Measurements from ENCODE around the gene IL17RE.
"Not testable (repeated sequence)": the region's sequence is repeated elsewhere in the genome, so short reads cannot be mapped to it uniquely, and the experiment has no call there.

The IL17RE gene

GRCh38 chr3:9928158-9928557, 25.5 kb downstream of the IL17RE start:
- no peak for TF ChIP-seq ZNF274 (IDR thresholded peaks at IDR 0.05; ENCODE audit: low read depth, low read length)
- H3K4me3 ChIP-seq (ENCODE audit: low read length): no peak overlapping the region

- no peak for TF ChIP-seq ZNF274 (IDR thresholded peaks at IDR 0.05; ENCODE audit: low read depth, low read length)
- H3K4me3 ChIP-seq (ENCODE audit: low read length): no peak overlapping the region
These were observed 28.3 kb downstream of the IL17RE start for GRCh38 chr3:9930804-9931418.

DNA sequence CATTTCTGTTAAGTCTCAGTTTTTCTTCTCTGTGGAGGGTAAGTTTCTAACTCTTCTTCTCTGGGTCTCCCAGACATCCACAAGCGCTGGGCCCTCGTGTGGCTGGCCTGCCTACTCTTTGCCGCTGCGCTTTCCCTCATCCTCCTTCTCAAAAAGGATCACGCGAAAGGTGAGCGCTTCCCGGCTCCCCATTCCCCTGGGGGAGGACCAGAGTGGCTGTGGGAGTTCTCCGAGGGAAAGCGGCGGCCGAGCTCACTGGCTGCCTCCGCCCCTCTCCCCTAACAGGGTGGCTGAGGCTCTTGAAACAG, 29.8 kb downstream of the IL17RE start:
- H3K4me3 ChIP-seq (ENCODE audit: low read length): peak overlapping the region; percentile 69; the same call in 1 of the 2 replicates
- no peak for TF ChIP-seq ZNF274 (IDR thresholded peaks at IDR 0.05; ENCODE audit: low read depth, low read length)

- TF ChIP-seq ZNF274 (IDR thresholded peaks at IDR 0.05; ENCODE audit: low read depth, low read length): no peak
- peak overlapping the region; percentile 69 for H3K4me3 ChIP-seq (ENCODE audit: low read length)
These were observed 30.4 kb downstream of the IL17RE start for GRCh38 chr3:9932843-9933560.

DNA sequence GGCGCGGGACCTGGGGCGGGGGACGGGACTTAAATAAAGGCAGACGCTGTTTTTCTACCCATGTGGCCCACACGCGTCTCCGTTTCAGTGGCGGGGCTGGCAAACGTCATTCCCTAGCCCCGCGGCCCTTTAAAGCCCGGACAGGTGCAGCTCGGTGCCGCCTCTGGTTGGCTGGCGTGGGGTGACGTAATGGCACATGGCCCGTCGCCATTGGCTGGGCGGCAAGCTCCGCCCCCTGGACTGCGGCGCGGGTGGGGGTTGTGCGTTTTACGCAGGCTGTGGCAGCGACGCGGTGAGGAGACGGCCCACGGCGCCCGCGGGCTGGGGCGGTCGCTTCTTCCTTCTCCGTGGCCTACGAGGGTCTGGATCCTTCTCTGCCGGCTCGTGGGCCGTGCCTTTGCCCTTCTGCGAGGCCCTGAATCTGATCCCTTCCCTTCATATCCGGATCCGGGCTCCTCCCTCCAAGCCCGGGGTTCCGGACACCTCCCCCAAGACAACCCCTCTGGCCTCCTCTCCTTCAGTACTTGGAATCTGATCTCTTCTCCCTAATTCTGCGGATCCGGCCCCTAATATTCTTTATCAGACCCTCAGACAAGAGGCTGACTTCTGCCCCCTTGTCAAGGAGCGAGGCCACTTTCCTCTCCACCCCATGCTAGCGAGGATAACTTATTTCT, 31.1 kb downstream of the IL17RE start, which contains the start of gene CRELD1:
Gene CRELD1 (plus strand): TSS at position 274 of the 674 bp plus-strand sequence. CDS start 605 bp downstream, outside the sequence.
- no peak for TF ChIP-seq ZNF274 (IDR thresholded peaks at IDR 0.05; ENCODE audit: low read depth, low read length)
- H3K4me3 ChIP-seq (ENCODE audit: low read length): peak within 1 kb of the TSS; percentile 74

GRCh38 chr3:9934235-9934621, 31.6 kb downstream of the IL17RE start:
- no peak for TF ChIP-seq ZNF274 (IDR thresholded peaks at IDR 0.05; ENCODE audit: low read depth, low read length)
- peak overlapping the region; percentile 74 for H3K4me3 ChIP-seq (ENCODE audit: low read length)

DNA sequence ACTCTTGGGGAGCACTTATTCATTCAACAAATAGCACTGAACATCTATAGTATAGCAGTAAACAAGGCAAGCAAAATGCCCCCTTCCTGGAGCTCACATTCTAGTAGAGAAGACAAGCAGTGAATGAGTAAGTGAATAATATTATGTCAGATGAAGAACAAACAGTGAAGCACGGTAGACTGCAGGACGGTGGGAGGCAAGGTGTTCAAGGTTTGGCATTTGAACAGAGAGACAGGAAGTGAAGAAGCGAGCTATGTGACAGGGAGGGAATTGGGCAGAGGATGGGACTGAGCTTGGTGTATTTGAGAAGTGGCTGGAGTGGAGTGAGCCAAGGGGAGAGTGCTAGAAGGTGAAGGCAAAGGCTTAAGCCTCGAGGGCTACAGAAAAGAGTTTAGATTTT, 32.3 kb downstream of the IL17RE start:
- H3K4me3 ChIP-seq (ENCODE audit: low read length): peak overlapping the region; percentile 74; the same call in 1 of the 2 replicates
- no peak for TF ChIP-seq ZNF274 (IDR thresholded peaks at IDR 0.05; ENCODE audit: low read depth, low read length)

DNA sequence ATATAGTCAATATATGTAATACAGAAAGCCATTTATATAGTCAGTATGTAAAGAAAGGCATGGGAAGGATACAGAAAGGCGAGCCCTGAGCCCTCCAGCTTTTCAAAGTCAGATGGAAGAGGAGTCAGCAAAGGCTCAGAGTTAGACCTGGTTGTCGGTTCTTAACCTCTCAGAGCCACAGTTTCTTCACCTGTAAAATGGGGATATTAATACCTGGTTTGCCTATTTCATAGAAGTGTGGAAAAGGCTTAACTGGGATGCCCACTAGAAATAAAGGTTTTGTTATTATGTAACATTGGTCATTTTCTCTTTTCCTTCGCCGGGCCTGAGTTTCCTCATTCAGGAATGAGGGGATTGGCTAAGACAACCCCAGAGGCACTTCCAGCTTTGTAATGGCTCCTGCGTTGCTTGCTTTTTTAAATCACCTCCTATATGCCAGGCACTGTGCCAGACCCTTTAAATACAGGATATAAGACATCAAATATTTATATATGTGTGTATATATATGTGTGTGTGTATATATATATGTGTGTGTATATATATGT, 33.4 kb downstream of the IL17RE start:
- H3K4me3 ChIP-seq (ENCODE audit: low read length): no peak overlapping the region
- TF ChIP-seq ZNF274 (IDR thresholded peaks at IDR 0.05; ENCODE audit: low read depth, low read length): no peak

DNA sequence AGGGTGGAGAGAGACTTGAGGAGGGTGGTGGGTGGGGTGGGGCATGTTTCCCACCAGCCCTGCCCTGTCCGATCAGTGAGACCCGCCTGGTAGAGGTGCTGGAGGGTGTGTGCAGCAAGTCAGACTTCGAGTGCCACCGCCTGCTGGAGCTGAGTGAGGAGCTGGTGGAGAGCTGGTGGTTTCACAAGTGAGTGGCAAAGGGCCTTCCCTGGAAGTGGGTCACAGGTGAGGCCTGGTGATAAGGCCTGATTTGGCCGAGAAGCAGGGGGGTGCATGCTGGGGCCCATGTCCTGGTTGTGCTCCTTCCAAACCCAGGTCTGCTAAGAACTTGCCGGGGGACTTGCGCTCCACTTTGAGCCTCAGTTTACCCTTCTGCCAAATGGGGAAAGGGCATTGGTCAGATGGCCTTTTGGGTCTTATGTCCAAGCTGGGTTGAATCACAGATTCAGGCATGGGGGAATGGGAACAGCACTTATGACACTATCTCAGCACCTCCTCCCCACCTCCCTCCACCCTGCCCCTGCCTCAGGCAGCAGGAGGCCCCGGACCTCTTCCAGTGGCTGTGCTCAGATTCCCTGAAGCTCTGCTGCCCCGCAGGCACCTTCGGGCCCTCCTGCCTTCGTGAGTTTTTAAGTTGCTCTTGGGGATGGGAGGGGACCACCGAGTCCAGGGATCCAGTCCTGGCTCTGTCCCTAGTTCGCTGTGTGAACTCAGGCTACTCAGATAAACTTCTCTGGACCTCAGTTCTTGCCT, 35.0 kb downstream of the IL17RE start:
- H3K4me3 ChIP-seq (ENCODE audit: low read length): no peak overlapping the region
- no peak for TF ChIP-seq ZNF274 (IDR thresholded peaks at IDR 0.05; ENCODE audit: low read depth, low read length)

DNA sequence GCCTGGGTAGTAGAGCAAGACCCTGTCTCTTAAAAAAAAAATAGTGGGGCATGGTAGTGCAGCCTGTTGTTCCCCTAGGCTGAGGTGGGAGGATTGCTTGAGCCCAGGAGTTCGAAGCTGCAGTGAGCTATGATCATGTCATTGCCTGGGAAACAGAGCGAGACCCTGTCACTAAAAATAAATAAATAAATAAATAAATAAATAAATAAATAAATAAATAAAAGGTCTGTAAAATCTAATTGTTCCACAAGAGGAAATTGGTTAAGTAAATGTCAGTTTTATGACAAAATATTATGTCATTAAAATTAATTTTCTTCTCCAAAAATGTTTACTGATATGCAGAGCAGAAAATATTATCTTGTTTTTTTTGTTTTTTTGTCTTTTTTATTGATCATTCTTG, 36.3 kb downstream of the IL17RE start:
- no peak overlapping the region for H3K4me3 ChIP-seq (ENCODE audit: low read length)
- TF ChIP-seq ZNF274 (IDR thresholded peaks at IDR 0.05; ENCODE audit: low read depth, low read length): no peak

DNA sequence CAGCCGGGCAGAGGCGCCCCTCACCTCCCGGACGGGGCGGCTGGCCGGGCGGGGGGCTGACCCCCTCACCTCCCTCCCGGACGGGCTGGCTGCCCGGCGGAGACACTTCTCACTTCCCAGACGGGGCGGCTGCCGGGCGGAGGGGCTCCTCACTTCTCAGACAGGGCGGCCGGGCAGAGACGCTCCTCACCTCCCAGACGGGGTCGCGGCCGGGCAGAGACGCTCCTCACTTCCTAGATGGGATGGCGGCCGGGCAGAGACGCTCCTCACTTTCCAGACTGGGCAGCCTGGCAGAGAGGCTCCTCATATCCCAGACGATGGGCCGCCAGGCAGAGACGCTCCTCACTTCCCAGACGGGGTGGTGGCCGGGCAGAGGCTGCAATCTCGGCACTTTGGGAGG, 37.3 kb downstream of the IL17RE start:
- not testable (repeated sequence) for H3K4me3 ChIP-seq (ENCODE audit: low read length)

- TF ChIP-seq ZNF274 (IDR thresholded peaks at IDR 0.05; ENCODE audit: low read depth, low read length): no peak
- no peak overlapping the region for H3K4me3 ChIP-seq (ENCODE audit: low read length)
These were observed 38.1 kb downstream of the IL17RE start for GRCh38 chr3:9940746-9941145.

DNA sequence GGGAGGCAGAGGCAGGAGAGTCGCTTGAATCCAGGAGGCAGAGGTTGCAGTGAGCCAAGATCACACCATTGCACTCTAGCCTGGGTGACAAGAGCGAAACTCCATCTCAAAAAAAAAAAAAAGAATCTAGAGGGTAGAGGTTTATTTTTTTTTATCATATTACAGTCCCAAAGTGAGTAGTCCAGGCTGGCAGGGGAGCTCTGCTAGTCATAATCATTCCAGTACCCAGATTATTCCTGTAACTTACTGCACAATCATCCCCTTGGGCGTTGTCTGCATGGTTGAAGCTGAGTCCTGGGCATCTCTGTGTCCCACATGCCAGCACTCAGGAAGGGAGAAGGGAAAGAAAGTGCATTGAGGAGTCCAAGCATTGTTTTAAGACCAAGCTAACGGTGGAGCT, 39.5 kb downstream of the IL17RE start:
- TF ChIP-seq ZNF274 (IDR thresholded peaks at IDR 0.05; ENCODE audit: low read depth, low read length): no peak
- H3K4me3 ChIP-seq (ENCODE audit: low read length): no peak overlapping the region
